ENCODE results near the gene SREBF1. TPM values are rescaled to one million over a fixed set of nuclear protein-coding genes. Genes with fewer than 3 reads are reported as not detected.

The SREBF1 gene
- polyA plus RNA-seq, 1 experiment: 13.6 TPM

DNA sequence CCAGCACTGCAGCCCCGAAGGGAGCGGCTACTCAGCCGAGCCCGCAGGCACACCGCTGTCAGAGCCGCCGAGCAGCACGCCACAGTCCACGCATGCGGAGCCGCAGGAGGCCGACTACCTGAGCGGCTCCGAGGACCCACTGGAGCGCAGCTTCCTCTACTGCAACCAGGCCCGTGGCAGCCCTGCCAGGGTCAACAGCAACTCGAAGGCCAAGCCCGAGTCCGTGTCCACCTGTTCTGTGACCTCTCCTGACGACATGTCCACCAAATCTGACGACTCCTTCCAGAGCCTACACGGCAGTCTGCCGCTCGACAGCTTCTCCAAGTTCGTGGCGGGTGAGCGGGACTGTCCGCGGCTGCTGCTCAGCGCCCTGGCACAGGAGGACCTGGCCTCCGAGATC, 42.4 kb downstream of the SREBF1 start:
- no peaks in the 10 kb centered on the region for H3K9me3 ChIP-seq (ENCODE audit: control insufficient read depth, insufficient read depth, low read length)
- DNase-seq (ENCODE audit: low read depth, low spot score): no peak
- POLR2A ChIA-PET: no interaction called here
- TF ChIP-seq, protein P1, sequence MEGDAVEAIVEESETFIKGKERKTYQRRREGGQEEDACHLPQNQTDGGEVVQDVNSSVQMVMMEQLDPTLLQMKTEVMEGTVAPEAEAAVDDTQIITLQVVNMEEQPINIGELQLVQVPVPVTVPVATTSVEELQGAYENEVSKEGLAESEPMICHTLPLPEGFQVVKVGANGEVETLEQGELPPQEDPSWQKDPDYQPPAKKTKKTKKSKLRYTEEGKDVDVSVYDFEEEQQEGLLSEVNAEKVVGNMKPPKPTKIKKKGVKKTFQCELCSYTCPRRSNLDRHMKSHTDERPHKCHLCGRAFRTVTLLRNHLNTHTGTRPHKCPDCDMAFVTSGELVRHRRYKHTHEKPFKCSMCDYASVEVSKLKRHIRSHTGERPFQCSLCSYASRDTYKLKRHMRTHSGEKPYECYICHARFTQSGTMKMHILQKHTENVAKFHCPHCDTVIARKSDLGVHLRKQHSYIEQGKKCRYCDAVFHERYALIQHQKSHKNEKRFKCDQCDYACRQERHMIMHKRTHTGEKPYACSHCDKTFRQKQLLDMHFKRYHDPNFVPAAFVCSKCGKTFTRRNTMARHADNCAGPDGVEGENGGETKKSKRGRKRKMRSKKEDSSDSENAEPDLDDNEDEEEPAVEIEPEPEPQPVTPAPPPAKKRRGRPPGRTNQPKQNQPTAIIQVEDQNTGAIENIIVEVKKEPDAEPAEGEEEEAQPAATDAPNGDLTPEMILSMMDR (IDR thresholded peaks at IDR 0.05; ENCODE audit: low read depth, low read length): no peak
- no peaks in the 10 kb centered on the region for H3K27me3 ChIP-seq (ENCODE audit: control insufficient read depth, insufficient read depth, low read length)
- H3K4me3 ChIP-seq (ENCODE audit: low read depth, low read length): no peak overlapping the region
- no peak overlapping the region for H3K27ac ChIP-seq (ENCODE audit: low read depth, low read length)
- CTCF ChIA-PET: no interaction called here

DNA sequence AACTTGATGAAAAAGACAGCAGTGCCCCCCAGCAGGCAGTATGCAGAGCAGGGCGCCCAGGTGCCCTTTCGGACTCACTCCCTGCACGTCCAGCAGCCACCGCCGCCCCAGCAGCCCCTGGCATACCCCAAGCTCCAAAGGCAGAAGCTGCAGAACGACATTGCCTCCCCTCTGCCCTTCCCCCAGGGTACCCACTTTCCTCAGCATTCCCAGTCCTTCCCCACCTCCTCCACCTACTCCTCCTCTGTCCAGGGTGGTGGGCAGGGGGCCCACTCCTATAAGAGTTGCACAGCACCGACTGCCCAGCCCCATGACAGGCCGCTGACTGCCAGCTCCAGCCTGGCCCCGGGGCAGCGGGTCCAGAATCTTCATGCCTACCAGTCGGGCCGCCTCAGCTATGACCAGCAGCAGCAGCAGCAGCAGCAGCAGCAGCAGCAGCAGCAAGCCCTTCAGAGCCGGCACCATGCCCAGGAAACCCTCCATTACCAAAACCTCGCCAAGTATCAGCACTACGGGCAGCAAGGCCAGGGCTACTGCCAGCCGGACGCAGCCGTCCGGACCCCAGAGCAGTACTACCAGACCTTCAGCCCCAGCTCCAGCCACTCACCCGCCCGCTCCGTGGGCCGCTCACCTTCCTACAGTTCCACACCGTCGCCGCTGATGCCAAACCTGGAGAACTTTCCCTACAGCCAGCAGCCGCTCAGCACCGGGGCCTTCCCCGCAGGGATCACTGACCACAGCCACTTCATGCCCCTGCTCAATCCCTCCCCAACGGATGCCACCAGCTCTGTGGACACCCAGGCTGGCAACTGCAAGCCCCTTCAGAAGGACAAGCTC, 43.2 kb downstream of the SREBF1 start:
- TF ChIP-seq, protein P1 (IDR thresholded peaks at IDR 0.05; ENCODE audit: low read depth, low read length): no peak
- no peak overlapping the region for H3K27ac ChIP-seq (ENCODE audit: low read depth, low read length)
- no peak overlapping the region for H3K4me3 ChIP-seq (ENCODE audit: low read depth, low read length)
- H3K9me3 ChIP-seq (ENCODE audit: control insufficient read depth, insufficient read depth, low read length): no peaks in the 10 kb centered on the region; the same call in 1 of the 2 replicates
- H3K27me3 ChIP-seq (ENCODE audit: control insufficient read depth, insufficient read depth, low read length): no peaks in the 10 kb centered on the region
- POLR2A ChIA-PET: no interaction called here
- no peak for DNase-seq (ENCODE audit: low read depth, low spot score)
- CTCF ChIA-PET: interaction anchor here (0.6 kb wide), 1 partner anchor 19 kb away, joined by 3 read pairs; no protein-coding TSS in a partner anchor

DNA sequence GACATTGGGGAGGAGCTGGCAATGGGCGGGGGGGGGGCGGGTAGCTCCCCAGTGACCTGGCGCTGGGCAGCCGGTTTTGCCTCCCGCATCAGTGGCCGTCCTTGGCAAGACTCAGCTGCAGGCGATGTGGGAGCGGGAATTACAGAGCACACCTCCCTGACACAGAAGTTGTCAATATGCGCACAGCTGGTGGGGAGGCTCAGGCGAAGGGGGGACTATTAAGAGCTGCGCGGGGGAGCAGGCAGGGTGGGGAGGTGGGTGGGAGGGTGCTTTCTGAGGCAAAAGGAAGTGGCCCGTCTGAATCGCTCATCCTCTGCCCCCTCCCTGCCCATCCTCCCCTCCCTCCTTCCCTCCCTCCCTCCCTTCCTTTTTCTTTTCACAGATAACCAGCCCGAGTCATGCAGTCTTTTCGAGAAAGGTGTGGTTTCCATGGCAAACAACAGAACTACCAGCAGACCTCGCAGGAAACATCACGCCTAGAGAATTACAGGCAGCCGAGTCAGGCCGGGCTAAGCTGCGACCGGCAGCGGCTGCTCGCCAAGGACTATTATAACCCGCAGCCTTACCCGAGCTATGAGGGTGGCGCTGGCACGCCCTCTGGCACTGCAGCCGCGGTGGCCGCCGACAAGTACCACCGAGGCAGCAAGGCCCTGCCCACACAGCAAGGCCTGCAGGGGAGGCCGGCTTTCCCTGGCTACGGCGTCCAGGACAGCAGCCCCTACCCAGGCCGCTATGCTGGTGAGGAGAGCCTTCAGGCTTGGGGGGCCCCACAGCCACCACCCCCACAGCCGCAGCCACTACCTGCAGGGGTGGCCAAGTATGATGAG, 44.0 kb downstream of the SREBF1 start:
- ChIA-PET POLR2A (interaction anchor here (0.6 to 0.8 kb wide), 2 partner anchors 26 to 112 kb away, joined by 5 to 14 read pairs; no protein-coding TSS in a partner anchor), CTCF (interaction anchor here (0.6 kb wide), 1 partner anchor 19 kb away, joined by 3 read pairs; no protein-coding TSS in a partner anchor)
- H3K27ac ChIP-seq (ENCODE audit: low read depth, low read length): no peak overlapping the region
- no peak overlapping the region for H3K4me3 ChIP-seq (ENCODE audit: low read depth, low read length)
- H3K9me3 ChIP-seq (ENCODE audit: control insufficient read depth, insufficient read depth, low read length): no peaks in the 10 kb centered on the region; the same call in 1 of the 2 replicates
- TF ChIP-seq, protein P1 (IDR thresholded peaks at IDR 0.05; ENCODE audit: low read depth, low read length): no peak
- H3K27me3 ChIP-seq (ENCODE audit: control insufficient read depth, insufficient read depth, low read length): no peaks in the 10 kb centered on the region
- DNase-seq (ENCODE audit: low read depth, low spot score): no peak

DNA sequence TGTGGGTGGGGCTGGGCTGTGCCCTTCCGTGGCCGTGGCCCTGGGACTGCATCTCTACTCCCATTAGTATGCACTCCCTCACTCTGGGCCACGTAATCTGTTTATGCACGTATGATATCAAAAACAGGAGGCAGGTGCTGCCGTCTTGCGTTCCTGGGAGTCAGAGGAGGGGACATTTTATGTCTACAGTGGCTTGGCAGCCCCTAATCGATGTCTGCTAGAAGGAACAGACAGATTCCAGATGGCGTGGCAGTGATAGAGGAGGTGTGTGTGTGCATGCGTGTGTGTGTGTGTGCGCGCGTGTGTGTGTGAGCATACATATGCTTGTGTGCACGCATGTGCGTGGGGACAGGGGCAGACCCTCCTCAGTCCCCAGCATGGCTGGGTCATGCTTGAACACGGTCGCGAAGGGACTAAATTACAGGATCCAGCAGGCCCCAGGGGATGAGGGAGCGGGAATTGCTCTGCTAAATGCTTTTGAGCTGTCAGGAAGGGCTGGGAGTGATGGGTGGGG, 44.7 kb downstream of the SREBF1 start:
- TF ChIP-seq, protein P1 (IDR thresholded peaks at IDR 0.05; ENCODE audit: low read depth, low read length): no peak
- Histone ChIP-seq H3K9me3 (ENCODE audit: control insufficient read depth, insufficient read depth, low read length) (no peaks in the 10 kb centered on the region; the same call in 1 of the 2 replicates), H3K4me3 (ENCODE audit: low read depth, low read length) (no peak overlapping the region), H3K27me3 (ENCODE audit: control insufficient read depth, insufficient read depth, low read length) (no peaks in the 10 kb centered on the region), H3K27ac (ENCODE audit: low read depth, low read length) (no peak overlapping the region)
- CTCF ChIA-PET: no interaction called here
- no peak for DNase-seq (ENCODE audit: low read depth, low spot score)
- POLR2A ChIA-PET: interaction anchor here (0.6 to 0.8 kb wide), 2 partner anchors 26 to 111 kb away, joined by 5 to 14 read pairs; no protein-coding TSS in a partner anchor

Data from AG04450 (cell line).